Measurements from ENCODE around the gene SLC9C1.

Gene SLC9C1

DNA sequence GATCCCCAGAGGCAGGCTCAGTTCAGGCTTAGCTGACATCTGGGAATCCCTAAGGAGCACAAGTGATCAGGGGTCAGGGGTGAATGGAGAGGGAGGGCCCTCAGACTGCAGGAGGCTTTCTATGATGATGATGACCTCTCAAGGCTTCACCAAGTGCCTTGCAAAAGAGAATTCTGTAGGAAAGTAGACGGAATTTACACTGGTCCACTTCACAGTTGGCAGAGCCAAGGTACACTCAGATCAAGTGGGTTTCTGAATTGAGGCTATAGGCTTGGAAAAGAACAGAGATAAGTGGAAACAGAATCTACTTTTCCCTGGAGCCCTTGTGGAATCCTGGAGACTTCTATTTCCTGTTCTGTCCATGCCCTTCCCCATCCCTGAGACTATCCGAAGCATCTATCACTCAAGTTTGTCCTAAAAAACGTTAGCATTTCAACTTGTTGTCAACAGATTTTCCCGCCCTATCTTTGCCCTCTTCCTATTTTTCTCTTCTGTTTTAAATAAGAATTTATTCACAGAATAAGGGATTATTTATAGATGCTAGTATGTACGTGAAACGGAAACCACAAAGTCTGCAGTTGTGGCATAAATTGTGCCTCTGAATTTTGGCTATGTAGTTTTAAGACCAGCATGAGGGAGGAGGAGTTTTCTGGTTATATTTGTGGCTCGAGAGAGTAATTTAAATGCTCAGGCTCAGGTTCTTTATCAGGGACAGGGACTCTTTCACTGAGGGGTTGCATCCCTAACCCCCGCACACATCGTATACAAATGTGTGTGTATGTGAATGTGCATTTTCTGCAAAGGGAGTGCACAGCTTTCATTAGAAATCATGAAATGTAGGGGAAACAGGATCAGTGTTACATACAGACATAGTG, 173.8 kb downstream of the SLC9C1 start:
- no peak for ATAC-seq
- TF ChIP-seq, protein P1, sequence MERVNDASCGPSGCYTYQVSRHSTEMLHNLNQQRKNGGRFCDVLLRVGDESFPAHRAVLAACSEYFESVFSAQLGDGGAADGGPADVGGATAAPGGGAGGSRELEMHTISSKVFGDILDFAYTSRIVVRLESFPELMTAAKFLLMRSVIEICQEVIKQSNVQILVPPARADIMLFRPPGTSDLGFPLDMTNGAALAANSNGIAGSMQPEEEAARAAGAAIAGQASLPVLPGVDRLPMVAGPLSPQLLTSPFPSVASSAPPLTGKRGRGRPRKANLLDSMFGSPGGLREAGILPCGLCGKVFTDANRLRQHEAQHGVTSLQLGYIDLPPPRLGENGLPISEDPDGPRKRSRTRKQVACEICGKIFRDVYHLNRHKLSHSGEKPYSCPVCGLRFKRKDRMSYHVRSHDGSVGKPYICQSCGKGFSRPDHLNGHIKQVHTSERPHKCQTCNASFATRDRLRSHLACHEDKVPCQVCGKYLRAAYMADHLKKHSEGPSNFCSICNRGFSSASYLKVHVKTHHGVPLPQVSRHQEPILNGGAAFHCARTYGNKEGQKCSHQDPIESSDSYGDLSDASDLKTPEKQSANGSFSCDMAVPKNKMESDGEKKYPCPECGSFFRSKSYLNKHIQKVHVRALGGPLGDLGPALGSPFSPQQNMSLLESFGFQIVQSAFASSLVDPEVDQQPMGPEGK (CRISPR knock-in tag; IDR thresholded peaks at IDR 0.05; ENCODE audit: borderline replicate concordance), result no peak
- TF ChIP-seq ZNF70 (CRISPR knock-in tag; IDR thresholded peaks at IDR 0.05), result no peak
- no peak for TF ChIP-seq ZFP30 (CRISPR knock-in tag; IDR thresholded peaks at IDR 0.05)
- TF ChIP-seq CSDC2 (CRISPR knock-in tag; IDR thresholded peaks at IDR 0.05), result no peak
- TF ChIP-seq, protein P2, sequence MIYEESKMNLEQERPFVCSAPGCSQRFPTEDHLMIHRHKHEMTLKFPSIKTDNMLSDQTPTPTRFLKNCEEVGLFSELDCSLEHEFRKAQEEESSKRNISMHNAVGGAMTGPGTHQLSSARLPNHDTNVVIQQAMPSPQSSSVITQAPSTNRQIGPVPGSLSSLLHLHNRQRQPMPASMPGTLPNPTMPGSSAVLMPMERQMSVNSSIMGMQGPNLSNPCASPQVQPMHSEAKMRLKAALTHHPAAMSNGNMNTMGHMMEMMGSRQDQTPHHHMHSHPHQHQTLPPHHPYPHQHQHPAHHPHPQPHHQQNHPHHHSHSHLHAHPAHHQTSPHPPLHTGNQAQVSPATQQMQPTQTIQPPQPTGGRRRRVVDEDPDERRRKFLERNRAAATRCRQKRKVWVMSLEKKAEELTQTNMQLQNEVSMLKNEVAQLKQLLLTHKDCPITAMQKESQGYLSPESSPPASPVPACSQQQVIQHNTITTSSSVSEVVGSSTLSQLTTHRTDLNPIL (CRISPR knock-in tag; IDR thresholded peaks at IDR 0.05; ENCODE audit: low read depth), result no peak
- TF ChIP-seq TCF4 (CRISPR knock-in tag; IDR thresholded peaks at IDR 0.05; ENCODE audit: borderline replicate concordance), result no peak
- TF ChIP-seq, protein P3, sequence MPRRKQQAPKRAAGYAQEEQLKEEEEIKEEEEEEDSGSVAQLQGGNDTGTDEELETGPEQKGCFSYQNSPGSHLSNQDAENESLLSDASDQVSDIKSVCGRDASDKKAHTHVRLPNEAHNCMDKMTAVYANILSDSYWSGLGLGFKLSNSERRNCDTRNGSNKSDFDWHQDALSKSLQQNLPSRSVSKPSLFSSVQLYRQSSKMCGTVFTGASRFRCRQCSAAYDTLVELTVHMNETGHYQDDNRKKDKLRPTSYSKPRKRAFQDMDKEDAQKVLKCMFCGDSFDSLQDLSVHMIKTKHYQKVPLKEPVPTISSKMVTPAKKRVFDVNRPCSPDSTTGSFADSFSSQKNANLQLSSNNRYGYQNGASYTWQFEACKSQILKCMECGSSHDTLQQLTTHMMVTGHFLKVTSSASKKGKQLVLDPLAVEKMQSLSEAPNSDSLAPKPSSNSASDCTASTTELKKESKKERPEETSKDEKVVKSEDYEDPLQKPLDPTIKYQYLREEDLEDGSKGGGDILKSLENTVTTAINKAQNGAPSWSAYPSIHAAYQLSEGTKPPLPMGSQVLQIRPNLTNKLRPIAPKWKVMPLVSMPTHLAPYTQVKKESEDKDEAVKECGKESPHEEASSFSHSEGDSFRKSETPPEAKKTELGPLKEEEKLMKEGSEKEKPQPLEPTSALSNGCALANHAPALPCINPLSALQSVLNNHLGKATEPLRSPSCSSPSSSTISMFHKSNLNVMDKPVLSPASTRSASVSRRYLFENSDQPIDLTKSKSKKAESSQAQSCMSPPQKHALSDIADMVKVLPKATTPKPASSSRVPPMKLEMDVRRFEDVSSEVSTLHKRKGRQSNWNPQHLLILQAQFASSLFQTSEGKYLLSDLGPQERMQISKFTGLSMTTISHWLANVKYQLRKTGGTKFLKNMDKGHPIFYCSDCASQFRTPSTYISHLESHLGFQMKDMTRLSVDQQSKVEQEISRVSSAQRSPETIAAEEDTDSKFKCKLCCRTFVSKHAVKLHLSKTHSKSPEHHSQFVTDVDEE (CRISPR knock-in tag; IDR thresholded peaks at IDR 0.05), result no peak

- no peak for TF ChIP-seq ZC3H10 (CRISPR knock-in tag; IDR thresholded peaks at IDR 0.05)
- TF ChIP-seq ZNF565 (CRISPR knock-in tag; conservative IDR thresholded peaks at IDR 0.05; ENCODE audit: low read depth), result no peak
- TF ChIP-seq TCF4 (CRISPR knock-in tag; IDR thresholded peaks at IDR 0.05; ENCODE audit: borderline replicate concordance), result no peak
- TF ChIP-seq TOX (CRISPR knock-in tag; IDR thresholded peaks at IDR 0.05; ENCODE audit: borderline replicate concordance), result no peak
- TF ChIP-seq ZFP3 (CRISPR knock-in tag; IDR thresholded peaks at IDR 0.05), result no peak
- TF ChIP-seq ISL1 (CRISPR knock-in tag; IDR thresholded peaks at IDR 0.05), result no peak
- TF ChIP-seq, protein P4, sequence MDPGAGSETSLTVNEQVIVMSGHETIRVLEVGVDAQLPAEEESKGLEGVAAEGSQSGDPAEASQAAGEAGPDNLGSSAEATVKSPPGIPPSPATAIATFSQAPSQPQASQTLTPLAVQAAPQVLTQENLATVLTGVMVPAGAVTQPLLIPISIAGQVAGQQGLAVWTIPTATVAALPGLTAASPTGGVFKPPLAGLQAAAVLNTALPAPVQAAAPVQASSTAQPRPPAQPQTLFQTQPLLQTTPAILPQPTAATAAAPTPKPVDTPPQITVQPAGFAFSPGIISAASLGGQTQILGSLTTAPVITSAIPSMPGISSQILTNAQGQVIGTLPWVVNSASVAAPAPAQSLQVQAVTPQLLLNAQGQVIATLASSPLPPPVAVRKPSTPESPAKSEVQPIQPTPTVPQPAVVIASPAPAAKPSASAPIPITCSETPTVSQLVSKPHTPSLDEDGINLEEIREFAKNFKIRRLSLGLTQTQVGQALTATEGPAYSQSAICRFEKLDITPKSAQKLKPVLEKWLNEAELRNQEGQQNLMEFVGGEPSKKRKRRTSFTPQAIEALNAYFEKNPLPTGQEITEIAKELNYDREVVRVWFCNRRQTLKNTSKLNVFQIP (CRISPR knock-in tag; IDR thresholded peaks at IDR 0.05; ENCODE audit: borderline replicate concordance, low read depth), result no peak
- TF ChIP-seq, protein P5, sequence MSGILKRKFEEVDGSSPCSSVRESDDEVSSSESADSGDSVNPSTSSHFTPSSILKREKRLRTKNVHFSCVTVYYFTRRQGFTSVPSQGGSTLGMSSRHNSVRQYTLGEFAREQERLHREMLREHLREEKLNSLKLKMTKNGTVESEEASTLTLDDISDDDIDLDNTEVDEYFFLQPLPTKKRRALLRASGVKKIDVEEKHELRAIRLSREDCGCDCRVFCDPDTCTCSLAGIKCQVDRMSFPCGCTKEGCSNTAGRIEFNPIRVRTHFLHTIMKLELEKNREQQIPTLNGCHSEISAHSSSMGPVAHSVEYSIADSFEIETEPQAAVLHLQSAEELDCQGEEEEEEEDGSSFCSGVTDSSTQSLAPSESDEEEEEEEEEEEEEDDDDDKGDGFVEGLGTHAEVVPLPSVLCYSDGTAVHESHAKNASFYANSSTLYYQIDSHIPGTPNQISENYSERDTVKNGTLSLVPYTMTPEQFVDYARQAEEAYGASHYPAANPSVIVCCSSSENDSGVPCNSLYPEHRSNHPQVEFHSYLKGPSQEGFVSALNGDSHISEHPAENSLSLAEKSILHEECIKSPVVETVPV (CRISPR knock-in tag; IDR thresholded peaks at IDR 0.05), result no peak
- TF ChIP-seq ZNF8 (CRISPR knock-in tag; IDR thresholded peaks at IDR 0.05), result no peak
- TF ChIP-seq ZFP30 (CRISPR knock-in tag; IDR thresholded peaks at IDR 0.05), result no peak
- TF ChIP-seq PPARA (CRISPR knock-in tag; IDR thresholded peaks at IDR 0.05; ENCODE audit: borderline replicate concordance), result no peak
- TF ChIP-seq RARB (CRISPR knock-in tag; IDR thresholded peaks at IDR 0.05), result no peak
- TF ChIP-seq BACH2 (CRISPR knock-in tag; IDR thresholded peaks at IDR 0.05; ENCODE audit: borderline replicate concordance), result no peak
- TF ChIP-seq, protein P2 (CRISPR knock-in tag; IDR thresholded peaks at IDR 0.05; ENCODE audit: low read depth), result no peak
These were observed 176.0 kb downstream of the SLC9C1 start for GRCh38 chr3:112117841-112118571.

More at GRCh38 chr3:112117841-112118571, 176.0 kb downstream of the SLC9C1 start:
- peak; percentile 25; the same call in 1 of the 3 replicates for ATAC-seq

Data from SK-N-SH treated with all-trans-retinoic acid at 6 μM for 48 hours (cell line).